ENCODE measurements around the gene TEDDM1.
"Not testable (repeated sequence)": the region's sequence is repeated elsewhere in the genome, so short reads cannot be mapped to it uniquely, and the experiment has no call there.

The TEDDM1 gene, protein sequence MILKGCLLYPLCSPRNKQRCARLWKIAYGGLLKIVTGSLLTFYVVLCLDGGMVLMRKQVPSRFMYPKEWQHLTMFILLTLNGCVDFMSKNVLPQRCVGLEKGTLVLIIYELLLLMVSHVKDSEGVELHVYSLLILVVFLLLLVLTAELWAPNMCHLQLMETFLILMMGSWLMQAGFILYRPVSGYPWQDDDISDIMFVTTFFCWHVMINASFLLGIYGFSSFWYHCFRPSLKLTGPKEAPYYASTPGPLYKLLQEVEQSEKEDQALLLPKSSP

DNA sequence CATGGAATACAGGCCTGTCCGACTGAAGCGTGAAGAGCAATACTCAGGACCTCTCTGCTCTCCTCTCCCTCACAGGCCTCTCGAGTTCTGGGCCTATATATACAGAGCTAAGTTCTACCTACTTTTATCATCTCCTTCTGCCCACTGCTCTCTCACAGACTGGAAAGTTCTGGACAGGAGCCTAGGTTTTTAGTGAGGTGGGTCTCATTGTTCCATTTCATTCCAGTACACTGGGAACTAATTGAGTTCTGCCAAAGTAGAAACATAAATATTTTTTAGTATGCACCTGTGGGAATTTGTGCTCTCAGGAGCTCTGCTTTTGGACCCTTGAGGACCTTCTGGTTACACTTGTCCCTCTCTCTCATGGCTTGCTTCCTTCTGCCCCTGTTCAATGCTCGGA is at the start of gene TEDDM1:
Gene TEDDM1 (minus strand): TSS at position 101 of the 400 bp plus-strand sequence. CDS start 182 bp downstream, outside the sequence.
- DNase-seq = no peak

DNA sequence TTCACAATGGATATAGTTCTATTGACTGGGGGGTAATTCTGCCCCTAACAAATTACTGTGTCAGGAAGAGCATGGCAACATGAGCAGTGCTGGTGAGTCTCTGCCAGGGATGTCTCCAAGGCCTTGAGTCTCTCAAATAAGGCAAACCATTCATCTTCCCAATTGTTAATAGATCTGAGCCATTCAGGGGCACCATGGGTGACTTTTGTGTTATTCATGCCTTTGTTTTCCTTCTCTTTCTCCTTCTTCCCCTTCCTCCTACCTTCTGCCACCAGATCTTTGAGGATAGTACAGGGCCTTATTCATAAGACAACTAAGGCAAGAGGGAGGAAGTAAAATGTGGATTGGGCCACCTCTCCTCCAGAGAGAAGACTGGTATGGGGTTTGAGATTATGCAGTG is 49.6 kb upstream of the TEDDM1 start, which contains the start of gene RGSL1:
Gene RGSL1 (plus strand): TSS at position 60 of the 400 bp plus-strand sequence. CDS start 20 bp downstream, at position 80.
- DNase-seq = no peak

DNA sequence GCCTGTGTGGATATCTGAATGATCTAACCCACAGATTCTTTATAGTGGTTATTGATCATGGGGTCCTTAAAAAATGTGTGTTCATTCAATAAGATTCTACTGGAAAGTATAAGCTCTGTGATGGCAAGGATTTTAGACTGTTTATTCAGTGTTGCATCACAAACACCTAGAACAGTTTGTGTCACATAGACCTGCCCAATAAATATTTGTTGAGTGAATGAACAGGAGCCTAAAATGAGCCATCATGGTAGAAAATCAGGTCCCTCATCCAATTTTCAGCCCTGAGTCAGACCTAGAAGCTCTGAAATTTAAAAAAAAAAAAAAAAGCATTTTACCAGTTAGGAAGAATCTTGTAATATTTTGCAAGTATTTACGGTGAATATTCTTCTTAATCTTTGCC is 47.2 kb upstream of the TEDDM1 start:
- no peak for DNase-seq

DNA sequence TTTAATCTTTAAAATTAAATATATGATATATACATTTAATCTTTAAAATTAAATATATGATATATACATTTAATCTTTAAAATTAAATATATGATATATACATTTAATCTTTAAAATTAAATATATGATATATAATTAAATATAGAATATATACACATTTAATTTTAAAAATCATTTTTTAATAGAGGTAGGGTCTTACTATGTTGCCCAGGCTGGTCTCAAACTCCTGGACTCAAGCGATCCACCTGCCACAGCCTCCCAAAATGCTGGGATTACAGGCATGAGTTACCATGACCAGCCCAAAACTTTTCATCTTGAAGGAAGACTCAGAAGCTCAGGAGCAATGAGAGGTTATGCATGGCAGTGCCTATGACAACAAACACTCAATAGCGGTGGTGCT is 46.7 kb upstream of the TEDDM1 start:
- not testable (repeated sequence) for DNase-seq

DNA sequence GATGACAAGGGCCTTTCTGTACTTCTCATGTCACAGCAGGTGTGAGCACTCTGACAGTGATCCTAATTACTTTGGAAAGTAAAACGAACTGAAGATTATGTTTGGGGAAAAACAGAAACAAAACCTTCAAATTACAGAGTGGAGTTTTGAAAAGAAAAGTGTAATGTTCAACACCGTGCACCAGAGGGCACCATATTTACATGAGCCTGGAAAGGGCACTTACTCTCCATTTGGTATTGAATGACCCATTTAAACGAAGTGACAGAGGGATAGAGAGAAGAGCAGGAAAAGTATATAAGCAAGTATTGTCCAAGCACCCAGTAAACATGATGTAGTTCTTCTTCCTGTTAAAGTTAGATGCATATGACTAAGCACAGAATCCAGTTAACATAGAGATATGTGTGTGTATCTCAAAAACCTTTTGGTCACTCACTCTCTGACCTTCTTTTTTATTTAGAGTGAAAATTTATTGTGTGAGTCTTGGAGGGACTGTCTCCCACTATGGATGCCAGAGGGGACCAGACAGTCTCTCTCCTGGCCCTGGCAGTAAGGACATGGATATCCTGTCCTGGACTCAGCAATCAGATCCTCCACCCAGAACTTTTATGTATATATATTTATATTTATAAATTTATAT is 45.7 kb upstream of the TEDDM1 start:
- peak; percentile 13 for DNase-seq

DNA sequence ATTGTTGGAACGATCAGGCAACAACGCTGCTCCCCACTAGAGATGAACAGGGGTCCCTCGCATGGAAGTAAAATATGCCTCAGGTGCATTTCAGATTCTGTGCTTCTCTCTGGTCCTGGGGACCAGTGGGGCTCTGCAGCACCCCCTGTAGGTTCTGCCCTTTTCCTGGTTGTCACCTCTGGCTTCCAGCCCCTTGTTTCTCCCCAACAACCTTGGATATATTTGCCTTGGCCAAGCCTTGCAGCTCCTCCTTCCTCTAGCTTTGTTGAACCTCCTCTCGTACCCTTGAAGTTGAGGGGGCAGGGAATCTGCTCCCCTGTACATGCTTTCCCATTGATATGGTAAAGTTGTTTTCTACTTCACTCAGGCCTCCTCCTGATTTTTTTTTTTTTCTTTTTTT is 44.0 kb upstream of the TEDDM1 start:
- no peak for DNase-seq

DNA sequence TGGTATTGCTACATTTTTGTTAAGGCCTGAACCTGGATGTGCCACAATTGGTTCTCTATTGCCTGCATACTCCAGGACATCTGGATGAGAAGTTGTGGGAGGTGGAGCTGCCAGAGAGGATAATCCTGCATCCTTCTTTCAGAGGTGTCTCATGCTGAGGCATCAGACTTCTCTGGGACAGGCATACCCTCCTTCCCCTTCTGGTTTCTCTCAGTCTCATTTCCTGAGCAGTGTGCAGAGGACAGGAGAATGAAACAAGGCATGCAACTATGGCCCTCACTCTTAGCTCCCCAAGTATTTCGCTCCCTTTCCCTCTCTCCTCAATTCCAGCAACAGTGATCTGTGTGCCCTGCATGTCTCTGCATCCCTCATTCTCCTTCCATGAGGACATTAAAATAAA is 41.9 kb upstream of the TEDDM1 start:
- DNase-seq = no peak

DNA sequence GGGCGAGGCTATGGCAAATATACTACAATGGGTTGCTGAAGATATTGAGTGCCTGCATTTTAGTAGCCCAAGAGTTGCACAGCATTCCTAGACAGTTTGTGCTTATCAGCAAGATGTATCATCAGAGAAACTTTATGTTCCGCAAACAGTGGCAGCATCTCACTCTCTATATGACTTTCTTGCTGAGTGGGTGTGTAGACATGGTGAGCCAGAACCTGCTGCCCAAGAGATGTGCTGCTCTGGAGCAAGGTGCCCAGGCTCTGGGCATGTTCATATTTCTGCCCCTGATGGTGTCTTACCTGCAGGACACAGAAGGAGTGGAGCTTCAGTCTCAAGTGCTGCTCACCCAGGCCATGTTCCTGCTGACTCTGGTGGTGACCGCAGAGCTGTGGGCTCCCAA is 41.3 kb upstream of the TEDDM1 start:
- DNase-seq = no peak

DNA sequence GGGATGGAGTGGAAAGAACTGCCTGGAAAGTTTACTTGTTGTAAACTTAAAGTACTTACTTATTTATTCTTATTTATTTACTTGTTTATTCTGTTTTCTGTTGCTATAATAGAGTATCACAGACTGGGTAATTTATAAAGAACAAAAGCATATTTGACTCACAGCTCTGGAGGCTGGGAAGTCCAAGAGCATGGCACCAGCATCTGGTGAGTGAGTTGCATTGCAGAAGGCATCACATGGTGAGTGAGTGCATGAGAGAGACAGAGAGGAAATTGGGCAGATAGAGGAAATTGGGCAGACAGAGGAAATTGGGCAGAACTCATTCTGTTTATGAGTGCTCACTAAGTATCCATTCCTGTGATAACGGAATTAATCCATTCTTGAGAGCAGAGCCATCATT is 37.9 kb upstream of the TEDDM1 start:
- DNase-seq = no peak

DNA sequence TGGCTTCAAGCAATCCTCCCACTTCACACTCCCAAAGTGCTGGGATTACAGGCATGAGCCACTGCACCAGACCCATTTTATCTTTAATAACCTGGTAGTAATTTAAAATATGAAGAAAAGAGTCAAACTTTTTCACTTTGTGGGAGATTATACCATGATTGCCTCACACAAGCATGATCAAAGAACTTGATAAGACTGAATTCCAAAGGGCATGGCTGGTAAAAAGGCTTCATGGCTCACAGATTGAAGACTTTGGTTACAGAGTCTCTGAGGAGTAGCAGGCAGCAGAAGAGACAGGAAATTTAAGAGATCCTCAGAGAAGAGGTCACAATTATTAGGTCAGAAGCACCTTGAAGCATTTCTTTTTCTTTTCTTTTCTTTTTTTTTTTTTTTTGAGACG is 33.1 kb upstream of the TEDDM1 start:
- DNase-seq = no peak

DNA sequence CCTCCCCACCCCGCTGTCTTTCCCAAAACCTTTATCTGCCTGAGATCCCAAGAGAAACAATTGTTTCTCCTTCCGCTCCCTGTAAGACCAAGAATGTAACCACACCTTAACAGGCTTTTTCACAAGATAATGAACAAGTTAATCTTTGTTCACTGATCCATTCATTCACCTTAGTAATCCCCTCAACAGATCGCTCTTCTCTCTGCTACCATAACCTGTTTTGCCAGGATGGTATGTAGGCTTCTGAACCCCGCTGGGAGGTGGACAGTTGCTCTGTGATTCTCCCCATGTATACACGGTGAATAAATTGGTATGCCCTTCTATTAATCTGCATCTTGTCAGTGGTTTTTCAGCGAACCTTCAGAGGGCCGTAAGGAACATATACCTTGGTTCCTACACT is 30.8 kb upstream of the TEDDM1 start:
- no peak for DNase-seq

DNA sequence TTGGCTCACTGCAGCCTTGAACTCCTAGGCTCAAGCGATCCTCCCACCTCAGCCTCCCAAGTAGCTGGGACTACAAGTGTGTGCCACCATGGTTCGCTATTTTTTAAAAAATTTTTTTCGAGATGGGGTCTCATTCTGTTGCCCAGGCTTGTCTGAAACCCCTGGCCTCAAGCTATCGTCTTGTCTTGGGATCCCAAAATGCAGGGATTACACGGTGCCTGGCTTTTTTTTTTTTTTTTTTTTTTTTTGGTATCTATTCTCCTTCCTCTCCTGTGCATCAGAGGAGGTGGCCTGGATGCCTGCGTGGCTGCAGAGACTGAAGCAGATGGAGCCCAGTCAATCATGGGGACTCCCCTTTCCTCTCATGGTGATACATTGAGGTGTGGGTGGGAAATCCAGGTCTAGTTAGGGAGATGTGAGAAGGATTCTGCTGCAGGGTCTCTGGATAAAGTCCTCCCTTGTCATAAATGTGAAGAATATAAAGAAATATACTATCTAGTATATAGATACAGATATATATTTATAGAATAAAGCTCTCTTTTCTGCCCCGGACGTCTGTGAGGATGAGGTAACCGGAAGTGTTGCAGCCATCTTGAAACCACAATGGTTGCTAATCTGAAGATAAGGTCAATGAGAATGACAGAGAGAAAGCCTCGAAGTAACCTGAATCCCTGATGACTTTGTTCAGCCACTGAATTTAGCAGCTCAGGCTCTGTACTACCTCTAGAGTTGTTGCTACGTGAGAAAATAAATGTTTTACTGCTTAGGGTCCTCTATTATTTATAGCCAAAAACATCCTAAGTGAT is 30.0 kb upstream of the TEDDM1 start:
- no peak for DNase-seq

DNA sequence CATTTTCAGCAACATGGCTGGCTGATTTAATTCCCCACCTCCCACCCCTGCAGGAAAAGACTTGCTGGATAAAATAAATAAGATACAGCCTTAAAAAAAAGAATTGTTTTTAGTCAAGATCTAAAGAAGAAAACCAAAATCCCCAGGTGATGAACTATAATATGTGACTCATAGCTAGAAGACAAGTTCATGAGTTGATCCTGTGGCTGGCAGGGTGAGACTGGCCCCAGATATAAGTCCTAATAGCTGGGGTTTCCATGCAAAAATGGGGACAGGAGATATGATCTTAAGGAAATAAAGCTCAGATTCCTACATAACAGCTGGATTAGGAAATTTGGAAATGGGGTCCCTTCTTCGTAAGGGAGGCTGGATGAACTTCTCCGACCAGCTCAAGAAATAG is 27.6 kb upstream of the TEDDM1 start:
- DNase-seq = no peak

DNA sequence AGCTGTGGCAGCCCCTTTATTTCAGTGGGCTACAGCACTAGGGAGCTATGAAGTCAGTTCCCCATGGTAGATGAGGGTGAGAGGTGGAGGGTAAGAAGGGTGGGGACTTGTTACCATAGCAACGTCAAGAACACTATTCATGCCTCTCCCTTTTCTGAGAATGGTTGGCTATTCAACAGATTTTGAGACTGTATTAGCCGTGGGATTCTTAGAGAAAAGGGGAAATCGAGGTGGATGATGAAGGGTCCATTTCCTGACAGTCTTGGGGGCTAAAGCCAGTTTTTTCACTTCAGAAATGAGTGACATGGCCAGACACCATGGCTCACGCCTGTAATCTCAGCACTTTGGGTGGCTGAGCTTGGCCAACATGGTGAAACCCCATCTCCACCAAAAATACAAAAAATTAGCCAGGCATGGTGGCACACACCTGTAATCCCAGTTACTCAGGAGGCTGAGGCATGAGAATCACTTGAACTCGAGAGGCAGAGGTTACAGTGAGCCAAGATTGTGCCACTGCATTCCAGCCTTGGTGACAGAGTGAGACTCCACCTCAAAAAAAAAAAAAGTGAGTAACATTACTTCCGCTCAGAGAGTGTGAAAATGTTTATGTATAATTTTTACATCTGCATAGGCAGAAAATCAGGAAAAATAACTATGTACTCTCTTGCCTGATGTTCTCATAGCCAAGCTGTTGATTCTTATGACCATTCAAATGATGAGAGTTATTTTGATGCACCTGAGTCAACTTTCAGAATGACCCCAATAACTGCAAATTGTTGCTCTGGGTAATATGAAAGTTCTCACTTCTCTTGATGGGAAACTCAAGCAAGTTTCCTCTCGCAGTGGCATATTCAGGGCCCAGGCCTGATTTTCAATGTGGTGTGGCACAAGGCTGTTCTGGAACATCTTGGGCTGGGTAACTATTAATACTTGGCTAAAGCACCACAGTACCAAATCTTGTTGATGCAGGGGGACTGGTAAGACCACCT is 26.3 kb upstream of the TEDDM1 start:
- no peak for DNase-seq

DNA sequence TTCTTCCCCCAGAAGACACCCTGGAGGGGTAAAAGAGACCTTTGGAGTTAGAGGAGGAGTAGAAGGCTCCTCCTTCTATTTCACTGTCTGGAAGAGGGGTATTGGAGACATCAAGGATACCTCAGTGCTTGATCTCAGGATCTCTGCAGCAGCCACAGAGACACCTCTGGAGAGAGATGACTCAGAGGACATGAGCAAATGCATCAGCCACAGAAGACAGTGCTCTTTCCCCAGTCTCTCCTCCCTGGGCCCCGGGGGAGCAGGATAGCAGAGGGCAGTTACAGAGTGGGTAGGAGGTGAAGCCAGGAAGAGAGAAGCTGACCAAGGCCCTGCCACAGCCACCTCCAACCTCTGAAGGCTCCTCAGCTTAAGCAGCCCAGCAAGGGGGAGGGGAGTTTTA is 15.3 kb upstream of the TEDDM1 start:
- no peak for DNase-seq

DNA sequence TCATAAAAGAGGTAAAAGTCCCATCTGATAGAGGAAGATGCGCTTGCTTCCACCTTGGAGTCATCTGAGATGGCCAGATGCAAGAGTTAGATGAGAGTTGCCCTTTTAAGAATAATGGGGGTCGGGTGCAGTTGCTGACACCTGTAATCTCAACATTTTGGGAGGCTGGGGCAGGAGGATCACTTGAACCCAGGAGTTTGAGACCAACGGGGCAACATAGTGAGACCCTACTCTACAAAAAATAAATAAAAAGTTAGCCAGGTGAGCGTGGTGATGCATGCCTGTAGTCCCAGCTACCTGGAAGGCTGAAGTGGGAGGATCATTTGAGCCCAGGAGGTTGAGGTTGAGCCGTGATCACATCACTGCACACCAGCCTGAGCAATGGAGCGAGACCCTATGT is 13.5 kb upstream of the TEDDM1 start:
- no peak for DNase-seq

DNA sequence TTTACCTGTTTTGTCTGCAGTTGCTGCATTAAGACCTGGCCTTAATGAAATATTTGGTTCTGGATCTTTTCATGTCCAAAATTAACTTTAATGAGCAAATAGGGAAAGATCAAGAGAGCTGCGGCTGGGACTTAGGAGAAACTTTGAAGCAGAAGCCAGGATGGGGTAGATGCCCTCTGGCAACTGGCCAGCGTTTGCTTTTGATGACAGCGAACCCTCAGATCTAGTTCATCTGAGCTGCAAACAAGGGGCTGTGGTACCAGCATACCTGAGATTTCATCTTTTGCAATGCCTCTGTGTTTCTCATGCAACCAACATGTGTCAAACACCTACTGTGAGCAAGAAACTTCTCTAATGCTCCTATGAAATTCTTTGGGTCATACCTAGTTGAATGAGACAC is 13.0 kb upstream of the TEDDM1 start:
- no peak for DNase-seq

DNA sequence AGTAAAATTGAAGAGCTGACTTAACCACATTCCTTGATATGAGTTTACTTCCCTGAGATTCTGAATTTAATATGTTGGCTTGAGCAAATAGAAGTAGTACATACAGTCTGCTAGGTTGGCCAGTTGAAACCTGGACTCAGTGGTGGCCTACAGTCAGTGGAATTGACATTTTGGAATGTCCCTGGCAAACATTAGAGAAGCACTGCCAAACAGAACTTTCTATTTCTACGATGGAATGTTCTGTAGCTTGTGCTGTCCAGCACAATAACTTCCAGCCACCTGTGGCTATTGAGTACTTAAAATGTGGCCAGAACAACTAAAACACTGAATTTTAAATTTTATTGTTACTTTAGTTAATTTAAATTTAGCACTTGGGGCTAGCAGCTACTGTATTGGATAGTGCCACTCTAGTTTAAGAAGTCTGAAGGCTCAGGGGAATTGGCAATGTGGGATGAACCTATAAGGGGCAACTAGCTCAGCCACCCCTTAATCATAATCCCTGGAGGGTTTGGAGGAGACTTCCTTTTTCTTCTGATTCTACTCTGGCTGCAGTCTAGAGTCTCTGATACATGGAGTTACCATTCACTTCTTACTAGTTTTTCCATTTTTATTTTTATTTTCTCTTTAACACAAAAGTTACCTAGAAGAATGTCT is 10.3 kb upstream of the TEDDM1 start:
- no peak for DNase-seq

DNA sequence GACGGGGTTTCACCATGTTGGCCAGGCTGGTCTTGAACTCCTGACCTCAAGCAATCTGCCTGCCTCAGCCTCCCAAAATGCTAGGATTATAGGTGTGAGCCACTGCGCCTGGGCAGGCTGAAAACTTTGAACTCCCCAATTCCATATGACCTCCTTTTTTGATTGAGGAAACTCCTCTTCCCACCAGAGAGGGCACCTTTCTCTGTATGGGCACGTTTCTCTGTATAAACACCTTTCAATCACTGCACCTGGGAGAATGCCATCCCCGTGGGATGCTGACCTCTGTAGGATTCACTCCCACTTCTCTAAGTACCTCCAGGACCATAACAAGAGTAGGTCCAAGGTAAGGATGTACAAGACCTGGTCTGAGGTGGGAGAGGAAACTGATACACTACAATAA is 9.7 kb upstream of the TEDDM1 start:
- no peak for DNase-seq

DNA sequence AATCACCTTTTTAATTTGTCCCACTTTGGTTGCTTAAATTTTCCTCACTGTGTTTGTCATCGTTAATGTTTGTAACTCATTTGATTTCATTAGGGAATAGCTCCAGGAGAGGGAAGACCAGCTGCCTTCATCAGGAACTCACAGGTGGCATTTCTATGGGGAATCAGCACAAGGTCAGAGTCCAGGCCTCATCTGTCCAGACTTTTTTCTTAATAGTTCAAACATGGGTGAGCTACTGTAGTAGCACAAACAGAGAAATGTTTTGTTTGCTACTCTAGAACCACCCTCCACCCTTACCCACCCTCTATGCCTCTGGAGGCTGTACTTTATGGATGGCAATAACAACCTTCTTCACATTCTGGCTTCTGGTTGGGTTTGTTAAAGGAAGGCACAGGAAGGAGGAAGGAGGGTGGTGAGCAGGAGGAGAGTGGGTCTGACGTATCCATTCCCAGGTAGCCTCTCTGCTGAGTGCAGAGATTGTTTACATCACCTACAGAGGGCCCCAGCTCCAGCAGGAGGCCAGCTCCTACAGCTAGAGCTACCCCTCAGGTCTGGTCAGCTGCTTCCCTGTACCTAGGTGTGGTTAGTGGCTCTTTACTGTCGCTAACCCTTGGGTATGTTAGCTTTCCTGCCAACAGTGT is 8.1 kb upstream of the TEDDM1 start:
- no peak for DNase-seq

DNA sequence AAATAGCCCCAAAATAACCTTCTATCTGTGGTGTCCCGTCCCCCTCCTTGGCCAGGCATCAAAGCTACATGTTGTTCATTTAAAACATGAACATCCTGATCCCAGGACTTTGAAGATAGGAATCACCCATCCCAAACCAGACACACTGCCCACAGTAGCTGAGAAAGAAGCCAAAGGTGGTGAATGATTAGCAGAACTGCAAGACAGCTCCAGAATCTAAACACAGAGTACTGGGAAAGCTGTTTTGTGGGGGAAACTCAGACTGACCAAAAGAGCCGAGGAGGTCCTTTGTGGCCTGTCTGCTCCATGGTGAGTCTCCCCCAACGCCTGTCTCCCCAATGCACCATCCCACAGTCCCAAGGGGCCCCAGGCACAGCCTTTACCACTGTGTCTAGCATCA is 7.3 kb upstream of the TEDDM1 start:
- no peak for DNase-seq

DNA sequence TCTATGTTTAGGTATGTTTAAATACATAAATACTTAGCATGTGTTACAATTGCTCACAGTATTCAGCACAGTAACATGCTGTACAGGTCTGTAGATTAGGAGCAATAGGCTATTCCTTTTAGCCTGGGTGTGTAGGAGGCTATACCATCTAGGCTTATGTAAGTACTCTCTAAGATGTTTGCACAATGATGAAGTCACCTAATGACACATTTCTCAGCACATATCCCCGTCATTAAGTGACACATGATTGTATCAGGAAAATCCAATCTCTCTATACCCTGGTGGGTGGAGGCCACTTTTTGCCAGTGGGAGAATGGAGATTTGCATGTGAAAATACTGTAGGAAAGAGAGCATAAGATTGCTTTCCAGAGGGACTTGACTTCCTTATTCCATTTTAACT is 5.5 kb upstream of the TEDDM1 start:
- no peak for DNase-seq

Data from COR-L47 (cell line).